Muscle of arm (tissue), 12 donors: ENCODE measurements around the gene GPER1. TPM values are rescaled to one million over a fixed set of nuclear protein-coding genes. Genes with fewer than 3 reads are reported as not detected.
A peak's percentile ranks its signal among the peaks of the same experiment; 100 is the strongest.

Experiments
- DNase-seq: peaks from one replicate; pipeline ENCODE4 v3.0.0-alpha.2; 2013
- polyA plus RNA-seq, 12 donors: library from polyadenylated mRNA; unstranded; fragments of 120-200 nt; gene quantifications; one replicate each; pipeline ENCODE4 v1.2.1, GENCODE V29; 2013; ENCODE audit not compliant: insufficient read length in 12 of 12

Gene GPER1
- polyA plus RNA-seq, 12 donors, result 6.3 to 24.9 (median 9.9) TPM; not detected in 1

DNA sequence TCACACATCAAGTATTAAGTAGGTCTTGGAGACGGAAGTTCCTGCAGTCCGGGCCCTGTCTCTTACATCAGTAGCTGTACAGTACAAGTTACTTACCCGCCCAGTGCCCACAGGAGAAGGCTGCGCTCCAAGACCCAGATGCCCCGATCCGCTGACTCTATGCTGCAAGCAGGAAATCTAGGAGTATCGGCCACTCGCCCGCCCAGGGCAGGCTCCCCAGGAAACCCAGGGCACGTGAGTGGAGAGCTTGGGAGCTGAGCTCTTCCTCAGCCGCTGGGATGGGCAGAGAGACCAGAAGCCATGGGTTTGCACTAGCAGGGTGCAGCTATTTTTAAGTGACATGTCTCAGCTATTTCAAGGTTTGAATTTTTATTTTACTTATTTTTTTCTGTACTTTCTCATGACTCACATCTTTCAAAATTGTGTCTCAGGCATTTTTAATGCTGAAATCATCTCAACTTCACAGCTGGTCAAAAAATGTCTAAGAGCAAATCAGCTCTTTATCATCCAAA is 1.9 kb upstream of the GPER1 start:
- DNase-seq, result no peak

DNA sequence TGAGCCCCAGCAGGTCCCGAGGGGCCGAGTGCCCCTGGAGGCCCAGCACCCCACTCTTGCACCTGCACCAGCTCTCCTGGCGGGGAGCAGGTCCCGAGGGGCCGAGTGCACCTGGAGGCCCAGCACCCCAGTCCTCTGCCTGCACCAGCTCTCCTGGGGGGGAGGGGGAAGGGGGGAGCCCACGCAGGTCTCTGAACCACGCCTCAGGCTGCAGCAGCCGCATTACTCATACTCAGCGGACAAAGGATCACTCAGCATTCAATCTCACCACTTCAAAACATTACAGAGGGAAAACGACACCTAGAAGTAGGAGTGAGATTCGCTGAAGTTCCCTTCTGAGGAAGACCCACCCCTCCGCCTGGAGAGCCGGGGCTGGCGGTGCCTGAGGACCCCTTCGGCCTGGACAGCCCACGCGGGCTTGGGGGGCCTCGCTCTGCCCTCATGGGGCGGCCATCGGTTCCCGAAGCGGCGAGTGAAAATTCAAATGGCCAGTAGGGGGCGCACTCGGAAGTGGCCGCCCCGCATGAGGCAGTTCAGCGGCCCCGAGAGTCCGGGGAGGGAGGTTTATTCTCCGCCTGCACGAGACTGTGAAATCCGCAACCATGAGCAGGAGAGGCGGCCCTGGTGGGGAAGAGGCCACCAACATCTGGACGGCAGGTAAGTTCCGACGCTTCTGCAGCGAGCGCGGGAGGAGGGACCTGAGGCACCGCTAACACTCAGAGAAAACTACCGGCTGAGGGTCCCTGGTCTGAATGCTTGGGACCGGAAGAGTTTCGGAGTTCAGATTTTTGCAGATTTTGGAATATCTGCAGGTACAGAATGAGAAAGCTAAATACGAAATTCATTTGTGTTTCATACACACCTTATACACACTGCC is 1.1 kb upstream of the GPER1 start:
- peak; percentile 75 for DNase-seq

DNA sequence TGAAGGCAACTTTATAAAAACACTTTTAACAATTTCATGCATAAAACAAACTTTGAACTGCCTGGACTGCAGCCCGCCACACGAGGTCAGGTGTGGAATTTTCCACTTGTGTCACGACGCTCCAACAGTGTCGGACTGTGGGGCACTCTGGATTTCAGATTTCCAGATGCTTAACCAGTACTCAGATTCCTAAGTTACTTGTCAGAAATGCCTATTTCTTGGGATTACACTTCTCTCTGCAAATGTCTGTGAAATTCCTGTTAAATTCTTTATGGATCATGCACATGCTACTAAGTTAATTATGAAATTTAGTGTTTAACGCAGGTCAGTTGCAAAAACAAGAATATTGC is 473 bp upstream of the GPER1 start:
- no peak for DNase-seq

DNA sequence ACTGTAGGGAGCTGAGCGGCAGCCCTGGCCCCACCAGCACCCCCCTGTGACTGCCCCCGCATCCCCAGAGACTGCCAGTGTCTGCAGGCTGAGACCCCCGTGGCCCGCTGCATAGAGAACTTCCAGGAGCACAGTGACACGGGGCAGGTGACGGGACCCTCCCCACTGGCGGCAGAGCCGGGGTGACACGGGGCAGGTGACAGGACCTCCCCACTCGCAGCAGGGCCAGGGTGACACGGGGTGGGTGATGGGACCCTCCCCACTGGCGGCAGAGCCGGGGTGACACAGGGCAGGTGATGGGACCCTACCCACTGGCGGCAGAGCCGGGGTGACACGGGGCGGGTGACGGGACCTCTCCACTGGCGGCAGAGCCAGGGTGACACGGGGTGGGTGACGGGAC is 2.3 kb downstream of the GPER1 start:
- no peak for DNase-seq

DNA sequence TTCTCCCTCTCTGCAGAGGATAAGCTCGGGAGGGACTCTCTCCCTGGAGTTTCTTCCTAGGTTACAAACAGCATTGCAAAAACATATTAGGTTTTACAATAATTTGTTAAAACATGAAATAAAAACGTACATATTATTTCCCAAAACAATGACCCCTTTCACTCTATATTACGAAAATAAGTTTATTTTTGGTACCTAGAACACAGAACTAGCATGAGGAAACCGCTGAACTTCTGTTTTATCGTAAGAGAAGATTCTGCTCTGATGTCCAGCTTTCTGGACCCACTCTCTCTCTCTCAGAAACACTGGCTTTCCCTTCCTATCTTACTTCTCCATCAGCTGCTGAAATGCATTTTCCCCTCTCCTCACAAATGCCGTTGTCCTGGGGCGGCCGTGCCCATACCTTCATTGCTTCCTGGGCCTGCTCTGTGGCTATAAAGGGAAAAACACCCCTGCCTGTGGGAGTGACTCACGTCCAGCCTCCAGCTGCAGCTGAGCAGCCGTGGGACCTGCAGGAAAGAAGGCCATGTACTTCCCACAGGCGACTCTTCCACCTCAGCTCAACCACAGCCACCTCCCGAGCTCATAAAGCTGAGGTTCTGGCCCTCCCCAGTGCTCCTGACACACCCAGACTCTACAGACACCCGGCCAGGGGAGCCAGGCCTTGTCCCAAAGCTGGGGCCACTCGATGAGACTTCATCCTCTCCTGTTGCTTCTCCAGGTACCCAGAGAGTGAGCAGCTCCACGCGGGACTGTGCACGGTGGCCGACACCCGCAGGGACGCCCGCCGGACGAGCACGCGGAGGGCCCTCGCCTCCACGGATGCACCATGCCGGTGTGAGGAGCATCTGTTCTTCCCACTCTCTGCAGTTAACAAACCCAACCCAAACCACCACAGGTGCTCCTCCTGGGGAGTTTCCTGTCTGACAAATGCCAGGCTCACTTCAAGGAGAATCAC is 3.1 kb downstream of the GPER1 start:
- DNase-seq, result no peak

DNA sequence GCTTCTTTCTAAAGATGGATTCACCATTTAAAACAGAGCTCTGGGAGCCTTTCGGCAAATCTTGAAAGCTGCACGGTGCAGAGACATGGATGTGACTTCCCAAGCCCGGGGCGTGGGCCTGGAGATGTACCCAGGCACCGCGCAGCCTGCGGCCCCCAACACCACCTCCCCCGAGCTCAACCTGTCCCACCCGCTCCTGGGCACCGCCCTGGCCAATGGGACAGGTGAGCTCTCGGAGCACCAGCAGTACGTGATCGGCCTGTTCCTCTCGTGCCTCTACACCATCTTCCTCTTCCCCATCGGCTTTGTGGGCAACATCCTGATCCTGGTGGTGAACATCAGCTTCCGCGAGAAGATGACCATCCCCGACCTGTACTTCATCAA is 3.7 kb downstream of the GPER1 start:
- DNase-seq, result no peak

DNA sequence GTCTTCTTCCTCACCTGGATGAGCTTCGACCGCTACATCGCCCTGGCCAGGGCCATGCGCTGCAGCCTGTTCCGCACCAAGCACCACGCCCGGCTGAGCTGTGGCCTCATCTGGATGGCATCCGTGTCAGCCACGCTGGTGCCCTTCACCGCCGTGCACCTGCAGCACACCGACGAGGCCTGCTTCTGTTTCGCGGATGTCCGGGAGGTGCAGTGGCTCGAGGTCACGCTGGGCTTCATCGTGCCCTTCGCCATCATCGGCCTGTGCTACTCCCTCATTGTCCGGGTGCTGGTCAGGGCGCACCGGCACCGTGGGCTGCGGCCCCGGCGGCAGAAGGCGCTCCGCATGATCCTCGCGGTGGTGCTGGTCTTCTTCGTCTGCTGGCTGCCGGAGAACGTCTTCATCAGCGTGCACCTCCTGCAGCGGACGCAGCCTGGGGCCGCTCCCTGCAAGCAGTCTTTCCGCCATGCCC is 4.3 kb downstream of the GPER1 start:
- DNase-seq, result no peak

DNA sequence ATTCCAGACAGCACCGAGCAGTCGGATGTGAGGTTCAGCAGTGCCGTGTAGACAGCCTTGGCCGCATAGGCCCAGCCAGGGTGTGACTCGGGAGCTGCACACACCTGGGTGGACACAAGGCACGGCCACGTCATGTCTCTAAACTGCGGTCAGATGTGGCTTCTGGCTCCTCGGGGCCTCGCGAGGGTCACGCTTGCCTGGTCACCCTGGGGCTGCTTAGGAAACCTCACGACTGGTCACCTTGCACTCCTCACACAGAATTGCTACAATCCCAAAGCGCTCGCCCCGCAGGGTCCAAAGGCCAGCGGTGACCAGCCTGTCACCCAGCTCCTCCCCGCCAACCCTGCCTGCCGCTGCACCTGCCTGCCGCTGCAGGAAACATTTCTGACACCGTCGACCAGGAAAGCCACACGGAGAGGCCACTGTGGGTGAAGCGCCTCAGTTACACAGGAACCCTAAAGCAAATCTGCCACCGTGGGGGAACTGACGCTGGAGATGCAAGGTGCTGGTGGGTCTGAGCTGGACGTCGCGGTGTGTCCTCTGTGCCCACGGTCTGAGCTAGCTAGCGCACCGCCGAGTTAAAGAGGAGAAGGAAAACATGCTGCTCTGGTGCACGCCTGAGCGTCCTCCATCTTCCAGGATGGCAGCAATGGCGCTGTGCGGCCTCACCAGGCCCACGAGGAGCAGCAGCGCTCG is 5.0 kb downstream of the GPER1 start:
- DNase-seq, result no peak

DNA sequence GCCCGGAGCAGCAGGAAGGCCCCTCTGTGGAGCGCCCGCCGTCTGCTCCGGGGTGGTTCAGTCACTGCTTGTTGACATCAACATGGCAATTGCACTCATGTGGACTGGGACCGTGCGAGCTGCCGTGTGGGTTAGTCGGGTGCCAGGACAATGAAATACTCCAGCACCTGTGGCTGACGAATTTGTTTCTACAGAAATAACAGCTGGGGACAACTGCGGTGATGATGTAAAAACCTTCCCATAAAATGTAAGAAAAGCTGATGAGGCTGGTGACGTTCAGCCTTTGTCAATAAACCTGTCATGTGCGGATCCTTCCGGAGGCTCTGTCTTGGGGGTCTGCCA is 5.6 kb downstream of the GPER1 start:
- DNase-seq, result no peak

DNA sequence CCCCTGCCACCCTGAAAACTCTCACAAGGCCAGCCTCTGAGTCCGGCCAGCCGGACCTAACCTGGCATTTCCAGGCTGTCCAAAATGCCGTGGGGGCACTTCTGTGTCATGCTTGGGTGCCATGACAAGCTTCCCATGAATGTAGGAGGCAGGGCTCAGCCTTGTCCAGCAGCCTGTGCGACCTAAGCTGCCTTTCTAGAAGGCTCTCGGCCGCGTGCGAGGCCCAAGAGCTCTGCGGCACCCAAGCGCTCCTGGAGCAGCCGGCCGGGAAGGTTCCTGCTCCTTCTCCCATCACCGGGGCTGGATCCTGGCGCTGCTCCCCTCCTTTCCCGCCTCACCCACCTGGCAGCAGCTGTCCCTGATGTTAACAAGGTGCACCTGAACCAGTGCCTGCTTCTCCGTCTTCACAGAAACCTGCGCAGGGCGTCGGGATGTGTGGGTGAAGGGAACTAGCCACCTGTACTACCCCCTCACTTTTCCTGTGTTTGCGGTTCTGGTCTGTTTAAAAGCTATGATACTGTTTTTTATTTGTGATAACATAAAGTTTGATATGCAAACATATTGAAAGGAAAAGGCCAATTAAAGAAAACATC is 6.1 kb downstream of the GPER1 start:
- no peak for DNase-seq

DNA sequence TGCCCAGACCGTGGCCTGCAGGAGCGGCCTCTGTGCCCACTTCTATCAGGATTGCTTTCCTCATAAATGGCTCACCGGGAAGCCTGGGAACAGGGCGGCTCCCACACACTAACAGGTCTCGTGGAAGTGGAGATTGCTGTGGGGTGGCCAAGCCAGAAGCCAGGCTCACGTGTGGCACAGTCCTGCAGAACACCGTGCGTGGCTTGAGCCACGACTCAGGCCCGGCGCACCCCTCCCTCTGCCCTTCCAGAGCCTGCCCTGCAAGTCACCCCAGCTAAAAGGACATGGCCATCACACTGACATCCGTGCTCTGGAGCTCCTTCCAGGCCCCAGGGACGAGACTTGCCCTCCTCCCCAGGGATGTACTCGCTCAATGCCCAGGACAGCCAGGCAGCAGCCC is 7.0 kb downstream of the GPER1 start:
- DNase-seq, result no peak

DNA sequence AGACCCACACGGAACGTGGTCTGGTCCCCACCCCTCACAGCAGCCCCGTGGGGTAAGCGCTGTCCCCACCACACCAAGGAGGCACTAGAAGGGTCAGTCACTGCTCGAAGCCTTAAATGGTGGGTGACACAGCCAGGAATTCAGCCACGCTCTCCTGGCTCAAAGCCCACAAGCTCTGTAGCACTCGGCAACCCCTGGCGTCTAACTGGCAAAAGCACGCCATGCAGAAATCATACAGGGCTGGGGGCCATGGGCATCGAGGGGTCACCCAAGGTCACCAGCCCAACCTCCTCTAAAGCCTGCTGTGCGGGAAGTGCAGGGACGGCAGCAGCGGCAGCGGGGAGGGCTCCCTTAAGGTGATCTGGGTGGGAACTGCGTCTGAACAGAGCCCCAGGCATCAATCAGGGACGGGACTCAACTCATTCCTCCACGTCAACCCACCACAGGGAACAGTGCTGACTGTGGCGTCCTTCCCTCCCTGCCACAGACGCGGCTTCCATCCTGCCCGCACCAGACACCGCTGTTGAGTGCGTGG is 7.8 kb downstream of the GPER1 start:
- DNase-seq, result no peak

DNA sequence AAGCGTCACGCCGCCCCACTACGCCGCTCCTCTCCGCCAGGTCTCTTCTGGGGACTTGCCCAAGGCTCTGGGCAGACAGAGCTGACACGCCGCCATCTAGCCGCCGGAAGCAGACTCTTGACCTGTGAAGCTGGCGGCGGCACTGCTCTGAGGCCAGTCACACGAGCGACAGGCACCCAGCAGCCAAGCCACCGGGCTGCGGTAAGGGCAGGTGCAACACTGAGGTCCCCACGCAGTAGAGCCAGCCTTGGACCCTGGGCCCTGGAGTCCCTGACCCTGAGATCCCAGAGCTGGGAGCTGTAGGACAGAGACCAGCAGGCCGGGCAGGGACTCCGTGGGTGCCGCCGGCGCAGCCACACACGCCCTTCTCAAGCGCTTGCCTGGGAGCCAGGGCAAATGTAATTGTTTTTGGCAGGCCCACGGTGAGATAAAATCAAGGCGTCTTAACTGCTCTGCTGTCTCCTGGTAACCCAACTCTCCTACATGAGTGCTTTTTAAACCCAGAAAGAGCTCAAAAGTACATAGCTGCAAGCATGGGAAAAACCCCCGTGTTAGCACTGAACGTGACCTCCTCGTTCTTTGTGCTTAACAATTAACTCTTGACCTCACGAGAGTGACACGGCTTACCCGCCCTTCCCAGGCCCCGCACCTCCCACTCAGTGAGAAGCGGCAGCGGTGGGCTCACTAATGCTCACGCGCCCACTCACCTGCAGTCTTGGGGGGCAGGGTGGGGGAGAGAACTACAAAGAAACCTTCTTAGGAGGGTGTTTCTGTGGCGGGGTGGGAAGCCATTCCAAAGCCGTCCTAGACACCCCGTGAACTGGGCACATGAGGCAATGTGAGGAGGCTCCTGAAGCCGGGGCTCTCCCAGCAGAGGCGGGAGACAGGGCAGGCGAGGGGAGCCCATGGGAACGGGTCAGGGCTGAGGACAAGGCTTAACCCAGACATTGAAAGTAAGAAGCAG is 8.5 kb downstream of the GPER1 start:
- no peak for DNase-seq

DNA sequence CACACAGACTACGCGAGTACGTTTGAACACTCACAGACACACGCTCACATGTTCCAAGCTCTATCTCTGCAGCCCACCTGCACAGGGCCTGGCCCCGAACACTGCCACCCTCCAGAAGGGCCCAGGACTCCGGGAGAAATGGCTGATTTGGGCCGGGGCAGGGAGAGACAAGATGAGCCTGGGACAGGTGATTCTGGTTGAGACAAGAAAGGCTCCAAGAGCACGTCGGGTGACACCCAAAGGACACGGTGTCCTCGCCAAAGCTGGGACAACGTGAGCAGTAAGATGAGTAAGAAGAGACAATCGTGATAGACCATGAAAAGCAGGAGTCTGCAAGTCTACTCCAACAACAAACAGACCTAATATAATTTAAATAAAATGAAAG is 9.2 kb downstream of the GPER1 start:
- no peak for DNase-seq

DNA sequence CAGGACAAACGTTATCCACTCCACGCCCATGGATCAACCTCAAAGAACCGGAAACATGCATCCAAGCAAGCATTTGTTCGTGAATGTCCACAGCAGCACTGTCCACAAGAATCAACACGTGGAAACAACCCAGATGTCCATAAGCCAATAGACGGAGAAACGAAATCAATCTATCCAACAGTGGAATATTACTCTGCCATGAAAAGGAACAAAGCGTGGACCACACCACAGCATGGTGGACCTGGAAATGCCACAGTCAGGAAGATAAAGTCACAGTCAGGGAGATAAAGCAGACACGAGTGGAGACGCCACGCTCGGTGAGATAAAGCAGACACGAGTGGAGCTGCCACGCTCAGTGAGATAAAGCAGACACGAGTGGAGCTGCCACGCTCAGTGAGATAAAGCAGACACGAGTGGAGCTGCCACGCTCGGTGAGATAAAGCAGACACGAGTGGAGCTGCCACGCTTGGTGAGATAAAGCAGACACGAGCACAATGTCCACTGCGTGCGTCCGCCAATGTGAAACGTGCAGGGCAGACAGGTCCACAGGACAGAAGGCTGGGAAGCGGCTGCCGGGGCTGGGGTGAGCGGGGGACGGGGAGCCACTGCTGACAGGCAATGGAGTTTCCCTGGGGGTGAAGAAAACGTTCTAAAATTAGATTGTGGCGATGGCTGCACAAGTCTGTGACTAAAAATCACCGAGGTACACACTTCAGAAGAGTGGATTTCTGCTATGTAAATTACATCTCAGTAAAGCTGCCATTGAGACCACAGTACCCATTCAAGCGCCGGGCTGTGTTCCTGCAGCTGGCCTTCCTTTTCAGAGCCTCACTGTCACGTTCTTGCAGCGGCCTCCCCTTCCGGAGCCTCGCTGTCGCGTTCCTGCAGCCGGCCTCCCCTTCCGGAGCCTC is 10.6 kb downstream of the GPER1 start:
- no peak for DNase-seq

DNA sequence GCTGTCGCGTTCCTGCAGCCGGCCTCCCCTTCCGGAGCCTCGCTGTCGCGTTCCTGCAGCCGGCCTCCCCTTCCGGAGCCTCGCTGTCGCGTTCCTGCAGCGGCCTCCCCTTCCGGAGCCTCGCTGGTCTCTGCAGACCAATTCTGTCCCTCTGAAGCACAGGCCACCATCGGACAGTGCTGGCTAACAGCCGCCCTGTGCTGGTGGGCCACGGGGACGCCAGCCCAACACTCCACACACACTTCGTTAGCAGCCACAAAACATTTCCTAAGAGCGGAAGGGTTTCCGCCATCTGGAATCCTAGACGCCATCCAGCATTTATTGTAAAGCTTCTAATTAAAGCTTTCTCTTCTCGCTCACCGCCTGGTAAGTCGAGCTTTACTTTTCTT is 11.2 kb downstream of the GPER1 start:
- DNase-seq, result no peak

DNA sequence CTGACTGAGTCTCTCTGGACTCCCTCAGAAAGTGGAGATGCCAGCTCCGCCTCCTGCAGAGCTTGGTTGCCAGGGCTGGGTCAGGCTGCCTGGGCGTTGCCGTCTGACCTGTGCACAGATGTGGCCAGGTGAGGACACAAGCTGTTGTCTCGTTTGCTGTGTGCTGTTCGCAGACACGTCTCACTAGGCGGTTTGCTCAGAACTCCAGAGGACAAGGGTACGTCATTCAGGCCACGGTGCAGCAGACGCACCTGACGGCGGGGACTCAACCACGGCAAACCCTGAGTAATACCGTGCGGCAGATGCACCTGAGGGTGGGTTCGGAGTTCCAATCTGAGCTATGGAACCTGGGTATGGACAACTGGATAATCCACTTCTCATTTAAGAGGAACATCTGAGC is 11.7 kb downstream of the GPER1 start:
- no peak for DNase-seq

DNA sequence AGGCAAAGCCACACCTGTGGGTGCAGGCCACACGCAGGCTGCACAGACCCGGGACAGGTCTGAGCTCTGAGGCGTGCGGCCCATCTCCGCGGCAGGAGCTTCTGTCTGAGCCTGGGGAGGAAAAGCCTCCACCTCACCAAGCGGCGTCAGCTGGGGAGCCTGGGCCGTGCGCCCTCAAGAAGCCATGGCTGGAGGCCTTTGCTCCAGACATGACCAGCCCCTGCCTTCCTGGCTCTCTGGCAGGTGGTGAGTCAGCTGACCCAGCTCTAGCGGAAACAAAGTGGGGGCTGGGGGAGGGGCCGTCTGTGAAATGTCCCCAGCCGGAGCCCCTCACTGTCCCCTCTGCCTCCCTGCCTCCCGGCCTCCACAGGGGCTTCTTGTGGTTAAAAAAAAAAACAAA is 12.5 kb downstream of the GPER1 start:
- DNase-seq, result no peak
